Measurements from ENCODE around the gene SLC2A4RG.

Gene SLC2A4RG, protein sequence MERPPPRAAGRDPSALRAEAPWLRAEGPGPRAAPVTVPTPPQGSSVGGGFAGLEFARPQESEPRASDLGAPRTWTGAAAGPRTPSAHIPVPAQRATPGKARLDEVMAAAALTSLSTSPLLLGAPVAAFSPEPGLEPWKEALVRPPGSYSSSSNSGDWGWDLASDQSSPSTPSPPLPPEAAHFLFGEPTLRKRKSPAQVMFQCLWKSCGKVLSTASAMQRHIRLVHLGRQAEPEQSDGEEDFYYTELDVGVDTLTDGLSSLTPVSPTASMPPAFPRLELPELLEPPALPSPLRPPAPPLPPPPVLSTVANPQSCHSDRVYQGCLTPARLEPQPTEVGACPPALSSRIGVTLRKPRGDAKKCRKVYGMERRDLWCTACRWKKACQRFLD

GRCh38 chr20:63739130-63740069, at the start of gene SLC2A4RG:
TSS of gene SLC2A4RG (plus strand) at chr20:63739776. CDS start at chr20:63739913, 137 bp downstream.
- DNase-seq, result peak; percentile 59

DNA sequence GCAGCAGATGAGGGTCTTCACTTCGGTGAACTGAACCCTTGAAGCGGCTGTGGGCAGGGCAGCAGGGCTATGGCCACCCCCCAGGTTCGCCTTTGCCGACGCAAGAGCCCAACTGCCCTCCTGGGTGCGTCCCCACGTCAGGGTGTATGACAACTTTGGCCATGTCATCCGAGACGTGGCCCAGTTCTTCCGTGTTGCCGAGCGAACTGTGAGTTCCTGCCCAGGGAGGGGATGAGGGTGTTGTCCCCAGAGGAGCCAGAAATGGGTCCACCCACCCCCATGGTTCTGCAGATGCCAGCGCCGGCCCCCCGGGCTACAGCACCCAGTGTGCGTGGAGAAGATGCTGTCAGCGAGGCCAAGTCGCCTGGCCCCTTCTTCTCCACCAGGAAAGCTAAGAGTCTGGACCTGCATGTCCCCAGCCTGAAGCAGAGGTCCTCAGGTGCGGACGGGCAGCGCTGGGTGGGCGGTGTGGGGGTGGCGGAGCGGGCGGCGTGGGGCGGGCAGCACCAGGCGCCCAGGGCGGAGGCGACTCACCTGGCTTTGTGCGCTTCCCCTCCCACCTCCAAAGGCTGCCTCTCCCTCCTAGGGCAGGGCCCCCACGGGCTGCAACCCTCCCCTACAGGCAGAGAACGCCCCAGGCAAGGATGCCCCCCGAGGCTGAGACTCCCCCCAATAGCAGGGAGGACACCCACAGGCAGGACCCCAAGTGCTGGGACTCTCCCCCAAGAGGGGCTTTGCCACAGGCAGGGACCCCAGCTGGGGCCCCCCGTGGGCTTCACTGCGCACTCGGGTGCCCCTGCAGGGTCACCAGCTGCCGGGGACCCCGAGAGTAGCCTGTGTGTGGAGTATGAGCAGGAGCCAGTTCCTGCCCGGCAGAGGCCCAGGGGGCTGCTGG, 49.3 kb upstream of the SLC2A4RG start:
- peak; percentile 3 for DNase-seq

GRCh38 chr20:63690898-63691710, 48.5 kb upstream of the SLC2A4RG start:
- peak; percentile 3 for DNase-seq

- peak; percentile 3 for DNase-seq
Measured at GRCh38 chr20:63691711-63692435, 47.7 kb upstream of the SLC2A4RG start.

DNA sequence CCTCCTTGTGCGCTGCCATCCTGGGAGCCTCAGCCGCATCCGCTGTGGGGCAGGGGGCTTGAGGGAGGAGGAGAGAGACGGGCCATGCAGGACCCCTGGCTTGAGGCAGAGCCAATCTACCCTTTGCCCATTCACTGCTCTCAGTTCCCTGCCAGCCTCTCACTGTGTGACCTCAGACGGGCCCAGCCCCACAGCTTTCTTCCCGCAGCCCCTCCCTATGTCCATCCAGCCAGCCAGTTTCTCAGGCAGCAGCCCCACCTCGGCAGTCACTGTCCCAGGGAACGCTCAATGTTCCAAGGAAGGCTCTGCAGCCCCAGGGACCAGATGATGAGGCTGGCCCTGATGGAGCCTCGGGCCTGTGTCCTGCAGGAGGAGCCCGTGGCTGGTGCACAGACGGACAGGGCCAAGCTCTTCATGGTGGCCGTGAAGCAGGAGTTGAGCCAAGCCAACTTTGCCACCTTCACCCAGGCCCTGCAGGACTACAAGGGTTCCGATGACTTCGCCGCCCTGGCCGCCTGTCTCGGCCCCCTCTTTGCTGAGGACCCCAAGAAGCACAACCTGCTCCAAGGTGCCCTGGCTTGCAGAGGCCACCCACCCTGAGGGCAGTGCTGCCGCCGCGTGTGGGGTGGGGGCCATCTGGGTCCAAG, 47.0 kb upstream of the SLC2A4RG start:
- DNase-seq, result no peak

GRCh38 chr20:63693083-63693732, 46.4 kb upstream of the SLC2A4RG start:
- no peak for DNase-seq

DNA sequence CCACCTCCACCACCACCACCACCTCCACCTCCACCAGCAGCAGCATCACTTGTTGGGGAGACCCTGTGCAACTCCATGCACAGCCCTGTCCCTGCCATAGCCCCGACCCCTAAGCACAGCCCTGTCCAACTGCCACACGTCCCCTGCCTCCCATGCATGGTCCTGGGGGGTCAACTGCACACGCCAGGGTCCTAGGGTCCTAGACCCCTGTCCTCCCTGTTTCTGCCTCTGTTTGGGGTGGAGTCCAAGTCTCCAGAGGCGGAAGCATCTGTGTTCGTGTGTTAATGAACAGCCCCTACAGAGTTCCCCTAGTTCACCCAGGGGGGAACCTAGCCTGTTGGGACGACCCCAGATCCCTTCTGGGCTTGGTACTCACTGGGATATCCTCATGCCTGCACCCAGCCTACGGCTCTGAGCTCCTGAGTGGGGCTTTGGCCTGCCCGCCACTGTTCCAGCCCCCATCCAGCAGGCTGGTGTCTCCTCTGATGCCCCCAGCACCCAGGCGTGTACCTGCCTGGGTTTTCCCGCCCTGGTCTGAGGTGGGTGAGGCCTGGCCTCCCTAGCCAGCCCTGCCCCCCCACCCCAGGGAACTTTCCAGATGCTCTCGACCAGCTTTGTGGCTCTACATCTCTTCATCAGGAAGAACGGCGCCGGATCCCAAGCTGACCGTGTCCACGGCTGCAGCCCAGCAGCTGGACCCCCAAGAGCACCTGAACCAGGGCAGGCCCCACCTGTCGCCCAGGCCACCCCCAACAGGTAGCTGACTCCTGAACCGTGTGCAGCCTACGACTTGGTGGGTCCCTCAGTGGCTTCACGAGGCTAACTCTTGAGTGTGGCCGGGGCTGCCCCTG, 45.6 kb upstream of the SLC2A4RG start:
- DNase-seq, result no peak

GRCh38 chr20:63694584-63695423, 44.8 kb upstream of the SLC2A4RG start:
- DNase-seq, result no peak

DNA sequence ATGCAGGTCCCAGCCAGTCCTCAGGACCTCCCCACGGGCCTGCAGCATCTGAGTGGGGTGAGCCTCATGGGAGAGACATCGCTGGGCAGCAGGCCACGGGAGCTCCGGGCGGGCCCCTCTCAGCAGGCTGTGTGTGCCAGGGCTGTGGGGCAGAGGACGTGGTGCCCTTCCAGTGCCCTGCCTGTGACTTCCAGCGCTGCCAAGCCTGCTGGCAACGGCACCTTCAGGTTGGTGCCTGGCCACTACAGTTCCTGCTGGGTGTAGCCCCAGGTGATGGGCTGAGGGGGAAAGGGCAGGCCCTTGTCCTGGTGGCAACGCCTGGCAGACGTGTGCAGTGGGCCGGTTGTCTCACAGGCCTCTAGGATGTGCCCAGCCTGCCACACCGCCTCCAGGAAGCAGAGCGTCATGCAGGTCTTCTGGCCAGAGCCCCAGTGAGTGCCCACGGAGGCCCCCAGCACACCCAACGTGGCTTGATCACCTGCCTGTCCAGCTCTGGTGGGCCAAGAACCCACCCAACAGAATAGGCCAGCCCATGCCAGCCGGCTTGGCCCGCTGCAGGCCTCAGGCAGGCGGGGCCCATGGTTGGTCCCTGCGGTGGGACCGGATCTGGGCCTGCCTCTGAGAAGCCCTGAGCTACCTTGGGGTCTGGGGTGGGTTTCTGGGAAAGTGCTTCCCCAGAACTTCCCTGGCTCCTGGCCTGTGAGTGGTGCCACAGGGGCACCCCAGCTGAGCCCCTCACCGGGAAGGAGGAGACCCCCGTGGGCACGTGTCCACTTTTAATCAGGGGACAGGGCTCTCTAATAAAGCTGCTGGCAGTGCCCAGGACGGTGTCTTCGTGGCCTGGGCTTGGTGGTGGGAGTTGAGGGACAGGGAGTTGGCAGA, 43.9 kb upstream of the SLC2A4RG start:
- DNase-seq, result no peak

DNA sequence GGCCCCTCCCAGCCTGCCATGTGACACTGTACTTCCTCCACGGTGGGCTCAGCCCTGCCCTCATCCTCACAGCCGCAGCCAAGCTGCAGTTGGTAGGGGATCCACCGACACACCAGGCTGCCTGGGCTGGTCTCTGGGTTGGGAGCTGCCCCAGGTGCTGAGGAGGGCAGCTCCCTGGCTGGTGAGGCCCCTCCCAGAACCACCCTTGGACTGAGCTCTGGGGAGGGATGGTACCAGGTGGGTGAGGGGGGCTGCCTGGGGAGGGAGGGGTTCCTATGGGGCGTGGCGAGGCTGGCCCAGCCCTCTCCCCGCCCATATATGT, 43.3 kb upstream of the SLC2A4RG start:
- peak; percentile 19 for DNase-seq

DNA sequence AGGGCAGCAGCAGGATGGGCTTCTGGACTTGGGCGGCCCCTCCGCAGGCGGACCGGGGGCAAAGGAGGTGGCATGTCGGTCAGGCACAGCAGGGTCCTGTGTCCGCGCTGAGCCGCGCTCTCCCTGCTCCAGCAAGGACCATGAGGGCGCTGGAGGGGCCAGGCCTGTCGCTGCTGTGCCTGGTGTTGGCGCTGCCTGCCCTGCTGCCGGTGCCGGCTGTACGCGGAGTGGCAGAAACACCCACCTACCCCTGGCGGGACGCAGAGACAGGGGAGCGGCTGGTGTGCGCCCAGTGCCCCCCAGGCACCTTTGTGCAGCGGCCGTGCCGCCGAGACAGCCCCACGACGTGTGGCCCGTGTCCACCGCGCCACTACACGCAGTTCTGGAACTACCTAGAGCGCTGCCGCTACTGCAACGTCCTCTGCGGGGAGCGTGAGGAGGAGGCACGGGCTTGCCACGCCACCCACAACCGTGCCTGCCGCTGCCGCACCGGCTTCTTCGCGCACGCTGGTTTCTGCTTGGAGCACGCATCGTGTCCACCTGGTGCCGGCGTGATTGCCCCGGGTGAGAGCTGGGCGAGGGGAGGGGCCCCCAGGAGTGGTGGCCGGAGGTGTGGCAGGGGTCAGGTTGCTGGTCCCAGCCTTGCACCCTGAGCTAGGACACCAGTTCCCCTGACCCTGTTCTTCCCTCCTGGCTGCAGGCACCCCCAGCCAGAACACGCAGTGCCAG, 42.8 kb upstream of the SLC2A4RG start, which contains the start of gene TNFRSF6B:
Gene TNFRSF6B (plus strand): TSS at position 25 of the 729 bp plus-strand sequence. CDS start 116 bp downstream, at position 141.
- no peak for DNase-seq

GRCh38 chr20:63697357-63697867, 42.2 kb upstream of the SLC2A4RG start:
- DNase-seq, result no peak

- DNase-seq, result no peak
Measured at GRCh38 chr20:63697868-63698545, 41.6 kb upstream of the SLC2A4RG start.

DNA sequence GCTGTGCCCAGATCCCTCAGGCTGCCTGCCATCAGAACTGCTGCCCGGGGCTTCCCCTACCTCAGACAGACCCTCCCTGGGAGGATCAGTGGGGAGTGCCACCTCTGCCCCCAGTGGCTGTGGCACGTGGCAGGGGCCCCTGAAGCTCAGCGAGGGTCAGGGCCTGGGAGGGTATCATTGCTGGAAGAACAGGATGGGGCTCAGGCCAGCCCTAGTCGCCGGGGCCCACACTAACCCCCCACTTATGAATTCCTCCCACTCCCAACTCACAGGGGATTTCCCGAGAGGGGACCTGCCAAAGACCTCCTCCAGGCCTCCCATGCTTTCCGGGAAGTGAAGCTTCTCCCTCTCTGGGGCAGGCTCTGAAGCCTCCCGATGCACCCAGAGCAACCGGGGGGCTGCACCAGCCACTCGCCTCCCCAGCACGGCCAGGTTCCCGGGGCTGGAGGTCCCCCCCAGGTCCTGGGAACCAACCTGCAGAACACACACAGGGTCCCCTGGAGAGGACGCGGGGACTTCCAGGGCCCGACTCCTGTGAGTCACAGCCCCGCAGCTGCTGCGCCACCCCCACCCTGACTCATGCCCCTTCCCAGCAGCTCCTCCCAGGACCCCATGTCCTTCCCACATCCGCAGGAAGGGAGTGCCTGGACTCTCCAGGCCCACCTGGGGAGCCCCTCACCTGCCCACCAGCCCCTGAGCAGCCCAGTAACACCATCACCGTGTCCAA, 40.7 kb upstream of the SLC2A4RG start:
- DNase-seq, result peak; percentile 3

Measured in activated gamma-delta T cell treated with Interleukin-2 at 50 U/mL for 16 hours (primary cell).